Mesendoderm (in vitro differentiated cells): ENCODE results near the gene EFCC1.
"Not testable (repeated sequence)": the region's sequence is repeated elsewhere in the genome, so short reads cannot be mapped to it uniquely, and the experiment has no call there.

Source experiments
- DNase-seq: peaks from one replicate; pipeline ENCODE4 v3.0.0; 2013
- H2AK5ac ChIP-seq: 2 replicates; pipeline ENCODE4 v1.6.1; 2013; ENCODE audit warnings: low read length, inconsistent platforms
- H2BK120ac ChIP-seq: 2 replicates; pipeline ENCODE4 v1.6.1; 2013; ENCODE audit warnings: low read depth, mild to moderate bottlenecking, low read length, moderate library complexity, mixed read lengths
- H2BK15ac ChIP-seq: replicated peaks from 2 replicates; pipeline ENCODE4 v1.6.1; 2013; ENCODE audit warnings: low read depth, mild to moderate bottlenecking, moderate library complexity
- H2BK5ac ChIP-seq: 2 replicates; pipeline ENCODE4 v1.6.1; 2013; ENCODE audit warnings: low read length, inconsistent platforms
- H3K18ac ChIP-seq: 2 replicates; pipeline ENCODE4 v1.6.1; 2013; ENCODE audit warnings: mild to moderate bottlenecking, low read length, mixed read lengths
- H3K23ac ChIP-seq: one replicate; pipeline ENCODE4 v1.6.1; 2013; ENCODE audit warnings: low read length
- H3K27ac ChIP-seq: 2 replicates; pipeline ENCODE4 v1.5.1; 2013; ENCODE audit warnings: low read depth, mild to moderate bottlenecking, inconsistent platforms, low read length, moderate library complexity
- H3K27me3 ChIP-seq: 2 replicates; pipeline ENCODE4 v1.6.1; 2013; ENCODE audit warnings: low read length, control low read depth, mild to moderate bottlenecking, inconsistent platforms; ENCODE audit not compliant: insufficient read depth, poor library complexity
- H3K36me3 ChIP-seq: 2 replicates; pipeline ENCODE4 v1.6.1; 2013; ENCODE audit warnings: low read length, inconsistent platforms; ENCODE audit not compliant: control insufficient read depth, insufficient read depth
- H3K4ac ChIP-seq: one replicate; pipeline ENCODE4 v1.6.1; 2013; ENCODE audit warnings: low read depth, mild to moderate bottlenecking, low read length, moderate library complexity
- H3K4me1 ChIP-seq: 2 replicates; pipeline ENCODE4 v1.6.1; 2013; ENCODE audit warnings: low read depth, low read length, inconsistent platforms; ENCODE audit not compliant: control insufficient read depth
- H3K4me2 ChIP-seq: 2 replicates; pipeline ENCODE4 v1.6.1; 2013; ENCODE audit warnings: low read length
- H3K4me3 ChIP-seq: 2 replicates; pipeline ENCODE4 v1.5.1; 2013; ENCODE audit warnings: mild to moderate bottlenecking, low read length
- H3K56ac ChIP-seq: one replicate; pipeline ENCODE4 v1.6.1; 2013; ENCODE audit warnings: low read length
- H3K79me1 ChIP-seq: 2 replicates; pipeline ENCODE4 v1.6.1; 2013; ENCODE audit warnings: low read length, inconsistent platforms
- H3K79me2 ChIP-seq: 2 replicates; pipeline ENCODE4 v1.6.1; 2013; ENCODE audit warnings: mild to moderate bottlenecking, low read length; ENCODE audit not compliant: control insufficient read depth, insufficient read depth
- H3K9ac ChIP-seq: 2 replicates; pipeline ENCODE4 v1.6.1; 2013; ENCODE audit warnings: low read length, inconsistent platforms
- H4K5ac ChIP-seq: one replicate; pipeline ENCODE4 v1.6.1; 2013; ENCODE audit warnings: low read length
- H4K8ac ChIP-seq: one replicate; pipeline ENCODE4 v1.6.1; 2013; ENCODE audit warnings: low read depth, mild to moderate bottlenecking, control low read depth, low read length, moderate library complexity
- WGBS: extraction: QIAGEN DNeasy Blood & Tissue Kit; methylation state at CpG from one replicate; pipeline ENCODE4 v1.1.7; 2013; ENCODE audit warnings: low lambda C conversion rate, missing lambda C conversion rate; ENCODE audit not compliant: insufficient coverage; ENCODE audit errors: extremely low coverage; 5-methylcytosine and 5-hydroxymethylcytosine counted together

EFCC1 gene

GRCh38 chr3:129069313-129070085 lies 68.4 kb downstream of the EFCC1 start:
- no CpG with 5 or more reads among the region's 13 CpGs for WGBS
- H3K27me3 ChIP-seq, DNase-seq: not testable (repeated sequence)

GRCh38 chr3:129070086-129070885 lies 69.2 kb downstream of the EFCC1 start:
- H3K4me3 ChIP-seq, result no peak overlapping the region
- no peak overlapping the region for H3K9ac ChIP-seq
- no peak for DNase-seq
- no peak overlapping the region for H3K4ac ChIP-seq
- no peak overlapping the region for H3K23ac ChIP-seq
- no peak overlapping the region for H2BK15ac ChIP-seq
- no peaks in the 10 kb centered on the region for H3K79me2 ChIP-seq
- H3K4me2 ChIP-seq, result no peak overlapping the region
- no peak overlapping the region for H4K5ac ChIP-seq
- no peak overlapping the region for H4K8ac ChIP-seq
- no peaks in the 10 kb centered on the region for H3K4me1 ChIP-seq
- H3K79me1 ChIP-seq, result no peaks in the 10 kb centered on the region
- H3K18ac ChIP-seq, result no peak overlapping the region
- no peak overlapping the region for H2BK120ac ChIP-seq
- WGBS, result no CpG with 5 or more reads among the region's 8 CpGs
- H3K27ac ChIP-seq, result no peak overlapping the region
- H3K56ac ChIP-seq, result no peak overlapping the region
- no peaks in the 10 kb centered on the region for H3K27me3 ChIP-seq
- H3K36me3 ChIP-seq, result no peaks in the 10 kb centered on the region
- no peak overlapping the region for H2AK5ac ChIP-seq
- no peak overlapping the region for H2BK5ac ChIP-seq

More at GRCh38 chr3:129069313-129070085, 68.4 kb downstream of the EFCC1 start:
- not testable (repeated sequence) for H3K56ac ChIP-seq, H2BK5ac ChIP-seq, H3K4ac ChIP-seq, H3K23ac ChIP-seq, H3K4me1 ChIP-seq, H2AK5ac ChIP-seq, H3K27ac ChIP-seq, H3K36me3 ChIP-seq, H3K4me2 ChIP-seq, H3K9ac ChIP-seq, H2BK15ac ChIP-seq, H3K4me3 ChIP-seq, H3K79me1 ChIP-seq, H4K5ac ChIP-seq, H3K18ac ChIP-seq, H4K8ac ChIP-seq, H2BK120ac ChIP-seq, H3K79me2 ChIP-seq

- H3K27me3 ChIP-seq, result no peaks in the 10 kb centered on the region
- DNase-seq, result no peak
- no peaks in the 10 kb centered on the region for H3K79me2 ChIP-seq
- H4K8ac ChIP-seq, result no peak overlapping the region
- H2BK15ac ChIP-seq, result no peak overlapping the region
- no peak overlapping the region for H4K5ac ChIP-seq
- H3K4ac ChIP-seq, result no peak overlapping the region
- no peak overlapping the region for H3K56ac ChIP-seq
- H3K4me1 ChIP-seq, result no peaks in the 10 kb centered on the region
- H3K79me1 ChIP-seq, result no peaks in the 10 kb centered on the region
- H3K18ac ChIP-seq, result no peak overlapping the region
- H2BK120ac ChIP-seq, result no peak overlapping the region
- no peak overlapping the region for H3K23ac ChIP-seq
- H3K27ac ChIP-seq, result no peak overlapping the region
- H3K36me3 ChIP-seq, result no peaks in the 10 kb centered on the region
- no peak overlapping the region for H3K4me3 ChIP-seq
- H3K9ac ChIP-seq, result no peak overlapping the region
- no peak overlapping the region for H2BK5ac ChIP-seq
- WGBS, result no CpG with 5 or more reads among the region's 7 CpGs
- no peak overlapping the region for H2AK5ac ChIP-seq
- no peak overlapping the region for H3K4me2 ChIP-seq
Measured at GRCh38 chr3:129077222-129077621, 76.1 kb downstream of the EFCC1 start.

- H2AK5ac ChIP-seq, result no peak overlapping the region
- no peak overlapping the region for H4K8ac ChIP-seq
- no peak overlapping the region for H3K4me3 ChIP-seq
- no peak for DNase-seq
- H3K79me2 ChIP-seq, result no peaks in the 10 kb centered on the region
- no peak overlapping the region for H3K56ac ChIP-seq
- H3K27ac ChIP-seq, result no peak overlapping the region
- no peak overlapping the region for H3K9ac ChIP-seq
- no peak overlapping the region for H2BK15ac ChIP-seq
- no peak overlapping the region for H4K5ac ChIP-seq
- H3K36me3 ChIP-seq, result no peaks in the 10 kb centered on the region
- no CpG with 5 or more reads among the region's 8 CpGs for WGBS
- H3K27me3 ChIP-seq, result no peaks in the 10 kb centered on the region
- no peak overlapping the region for H3K4ac ChIP-seq
- no peak overlapping the region for H3K23ac ChIP-seq
- no peaks in the 10 kb centered on the region for H3K4me1 ChIP-seq
- H2BK5ac ChIP-seq, result no peak overlapping the region
- no peak overlapping the region for H2BK120ac ChIP-seq
- H3K79me1 ChIP-seq, result no peaks in the 10 kb centered on the region
- no peak overlapping the region for H3K4me2 ChIP-seq
- H3K18ac ChIP-seq, result no peak overlapping the region
Measured at GRCh38 chr3:129078510-129078909, 77.4 kb downstream of the EFCC1 start.

GRCh38 chr3:129081503-129081902 lies 80.4 kb downstream of the EFCC1 start:
- Histone ChIP-seq H4K8ac (no peak overlapping the region), H3K56ac (no peak overlapping the region), H3K27ac (no peak overlapping the region), H3K4me1 (no peaks in the 10 kb centered on the region), H3K27me3 (no peaks in the 10 kb centered on the region), H3K79me1 (no peaks in the 10 kb centered on the region), H2BK5ac (no peak overlapping the region), H3K4ac (no peak overlapping the region), H2BK120ac (no peak overlapping the region), H2BK15ac (no peak overlapping the region), H3K18ac (no peak overlapping the region), H3K23ac (no peak overlapping the region), H4K5ac (no peak overlapping the region), H3K9ac (no peak overlapping the region), H3K4me3 (no peak overlapping the region), H2AK5ac (no peak overlapping the region), H3K79me2 (no peaks in the 10 kb centered on the region), H3K36me3 (no peaks in the 10 kb centered on the region), H3K4me2 (no peak overlapping the region)
- no peak for DNase-seq
- no CpG with 5 or more reads among the region's 8 CpGs for WGBS
